ENCODE measurements around the gene CD300LG. TPM values are rescaled to one million over a fixed set of nuclear protein-coding genes. Genes with fewer than 3 reads are reported as not detected.

CD300LG gene
- total RNA-seq, 2 donors from 2014 or later: 1.8 to 15.5 TPM

- TF ChIP-seq POLR2A (IDR thresholded peaks at IDR 0.05): no peak
- TF ChIP-seq CTCF (IDR thresholded peaks at IDR 0.05): no peak
- peaks cover 0 to 2% of the 10 kb centered on the region in 2 donors for H3K36me3 ChIP-seq (replicated peaks in 1 of 2; ENCODE audit: insufficient read depth in 1 of 2, low read depth in 2 of 2)
- H3K4me1 ChIP-seq: no peaks in the 10 kb centered on the region
- no peak for DNase-seq
- no peak overlapping the region for H3K4me3 ChIP-seq
- no peak for ATAC-seq
- no peak overlapping the region for H3K27ac ChIP-seq
- intact Hi-C loops (cut with DNase I): no loop called here
- 67 to 76% methylated on average over 4 of the region's 4 CpGs for WGBS, 2 donors
- H3K27me3 ChIP-seq: no peaks in the 10 kb centered on the region
- H3K9me3 ChIP-seq: no peaks in the 10 kb centered on the region
These were observed 43.2 kb upstream of the CD300LG start for GRCh38 chr17:43803758-43804157.

- Histone ChIP-seq H3K27me3 (no peaks in the 10 kb centered on the region), H3K36me3 (replicated peaks in 1 of 2; ENCODE audit: insufficient read depth in 1 of 2, low read depth in 2 of 2) (peaks cover 0 to 2% of the 10 kb centered on the region in 2 donors), H3K4me3 (no peak overlapping the region), H3K4me1 (no peaks in the 10 kb centered on the region), H3K27ac (no peak overlapping the region), H3K9me3 (no peaks in the 10 kb centered on the region)
- TF ChIP-seq POLR2A (IDR thresholded peaks at IDR 0.05): no peak
- no peak for TF ChIP-seq CTCF (IDR thresholded peaks at IDR 0.05)
- ATAC-seq: no peak
- DNase-seq: no peak
- intact Hi-C loops (cut with DNase I): no loop called here
These were observed 41.9 kb upstream of the CD300LG start for GRCh38 chr17:43805117-43805516.

- no peaks in the 10 kb centered on the region for H3K4me1 ChIP-seq
- DNase-seq: no peak
- TF ChIP-seq POLR2A (IDR thresholded peaks at IDR 0.05) (no peak), CTCF (IDR thresholded peaks at IDR 0.05) (no peak)
- WGBS, 2 donors: 86 to 87% methylated on average over 4 of the region's 4 CpGs
- peaks cover 0 to 2% of the 10 kb centered on the region in 2 donors for H3K36me3 ChIP-seq (replicated peaks in 1 of 2; ENCODE audit: insufficient read depth in 1 of 2, low read depth in 2 of 2)
- no peaks in the 10 kb centered on the region for H3K27me3 ChIP-seq
- ATAC-seq: no peak
- H3K4me3 ChIP-seq: no peak overlapping the region
- intact Hi-C loops (cut with DNase I): no loop called here
- no peaks in the 10 kb centered on the region for H3K9me3 ChIP-seq
- no peak overlapping the region for H3K27ac ChIP-seq
These were observed 38.9 kb upstream of the CD300LG start for GRCh38 chr17:43808076-43808475.

GRCh38 chr17:43809121-43809520 is 37.9 kb upstream of the CD300LG start:
- 84 to 86% methylated on average over 5 of the region's 5 CpGs for WGBS, 2 donors
- no peaks in the 10 kb centered on the region for H3K9me3 ChIP-seq
- H3K27ac ChIP-seq: no peak overlapping the region
- H3K36me3 ChIP-seq (replicated peaks in 1 of 2; ENCODE audit: insufficient read depth in 1 of 2, low read depth in 2 of 2): peaks cover 0 to 2% of the 10 kb centered on the region in 2 donors
- DNase-seq (no peak), ATAC-seq (no peak)
- H3K4me1 ChIP-seq: no peaks in the 10 kb centered on the region
- no peak overlapping the region for H3K4me3 ChIP-seq
- TF ChIP-seq POLR2A (IDR thresholded peaks at IDR 0.05) (no peak), CTCF (IDR thresholded peaks at IDR 0.05) (no peak)
- intact Hi-C loops (cut with DNase I): no loop called here
- no peaks in the 10 kb centered on the region for H3K27me3 ChIP-seq

GRCh38 chr17:43810226-43810715 is 36.7 kb upstream of the CD300LG start:
- no peaks in the 10 kb centered on the region for H3K4me1 ChIP-seq
- ATAC-seq (no peak), DNase-seq (no peak)
- WGBS, 2 donors: 76 to 89% methylated on average over 4 of the region's 4 CpGs
- no peaks in the 10 kb centered on the region for H3K9me3 ChIP-seq
- no peak overlapping the region for H3K27ac ChIP-seq
- TF ChIP-seq POLR2A (IDR thresholded peaks at IDR 0.05) (no peak), CTCF (IDR thresholded peaks at IDR 0.05) (no peak)
- H3K27me3 ChIP-seq: no peaks in the 10 kb centered on the region
- intact Hi-C loops (cut with DNase I): no loop called here
- H3K36me3 ChIP-seq (replicated peaks in 1 of 2; ENCODE audit: insufficient read depth in 1 of 2, low read depth in 2 of 2): peaks cover 0 to 2% of the 10 kb centered on the region in 2 donors
- H3K4me3 ChIP-seq: no peak overlapping the region

Measured in body of pancreas (tissue), 4 donors.